GM23338 (cell line): ENCODE measurements around the gene TP53I13. TPM values are rescaled to one million over a fixed set of nuclear protein-coding genes. Genes with fewer than 3 reads are reported as not detected.
A peak's percentile ranks its signal among the peaks of the same experiment; 100 is the strongest.

ENCODE experiments used
- ATAC-seq: fragments of 200-7000 bp; cut with Tn5 transposase; 3 replicates; pipeline ENCODE4 v1.9.1; 2020
- DNase-seq: peaks from one replicate; pipeline ENCODE4 v3.0.0-alpha.2; 2015; ENCODE audit warnings: low spot score
- H2AFZ ChIP-seq: fragments of 200-600 bp; sonication (generic); 2 replicates; pipeline ENCODE4 v1.8.0; 2016; ENCODE audit warnings: antibody characterized with exemption, mild to moderate bottlenecking, moderate library complexity
- H3F3A ChIP-seq: fragments of 200-600 bp; sonication (generic); replicated peaks from 2 replicates; pipeline ENCODE4 v1.8.0; 2017; ENCODE audit warnings: antibody characterized with exemption, mixed run types, low read depth
- H3K27ac ChIP-seq: fragments of 200-600 bp; sonication (generic); 2 replicates; pipeline ENCODE4 v1.6.1; 2016; ENCODE audit warnings: low read depth
- H3K27me3 ChIP-seq: fragments of 200-600 bp; sonication (generic); 2 replicates; pipeline ENCODE4 v1.8.0; 2016; ENCODE audit warnings: mild to moderate bottlenecking, mixed run types, moderate library complexity; ENCODE audit not compliant: insufficient read depth
- H3K36me3 ChIP-seq: fragments of 200-600 bp; sonication (generic); 2 replicates; pipeline ENCODE4 v1.8.0; 2016; ENCODE audit warnings: mild to moderate bottlenecking; ENCODE audit not compliant: insufficient read depth
- H3K4me1 ChIP-seq: fragments of 200-600 bp; sonication (generic); 2 replicates; pipeline ENCODE4 v1.8.0; 2016; ENCODE audit warnings: mild to moderate bottlenecking, moderate library complexity; ENCODE audit not compliant: insufficient read depth
- H3K4me2 ChIP-seq: fragments of 200-600 bp; sonication (generic); 2 replicates; pipeline ENCODE4 v1.7.1; 2017; ENCODE audit warnings: mixed run types
- H3K4me3 ChIP-seq: fragments of 200-600 bp; sonication (generic); 2 replicates; pipeline ENCODE4 v1.6.1; 2016; ENCODE audit warnings: mixed run types
- H3K79me2 ChIP-seq: fragments of 200-600 bp; sonication (generic); replicated peaks from 2 replicates; pipeline ENCODE4 v1.8.0; 2017; ENCODE audit warnings: mild to moderate bottlenecking; ENCODE audit not compliant: insufficient read depth
- H3K9me2 ChIP-seq: fragments of 200-600 bp; sonication (generic); 2 replicates; pipeline ENCODE4 v1.8.0; 2017; ENCODE audit not compliant: insufficient read depth
- H4K20me1 ChIP-seq: fragments of 200-600 bp; sonication (generic); replicated peaks from 2 replicates; pipeline ENCODE4 v1.8.0; 2017; ENCODE audit warnings: mild to moderate bottlenecking; ENCODE audit not compliant: insufficient read depth
- H3K27ac Mint-ChIP-seq: 2 replicates; pipeline ENCODE4 v1.8.0; 2020; ENCODE audit warnings: inconsistent platforms, mild to moderate bottlenecking, moderate library complexity, mixed read lengths
- H3K27me3 Mint-ChIP-seq: 3 replicates; pipeline ENCODE4 v1.8.0; 2022; ENCODE audit warnings: low read depth, mild to moderate bottlenecking, moderate library complexity, mixed read lengths, inconsistent platforms; ENCODE audit not compliant: insufficient read depth, poor library complexity
- H3K36me3 Mint-ChIP-seq: 3 replicates; pipeline ENCODE4 v1.8.0; 2021; ENCODE audit warnings: low read depth, mild to moderate bottlenecking, inconsistent platforms, moderate library complexity, mixed read lengths
- H3K4me1 Mint-ChIP-seq: 3 replicates; pipeline ENCODE4 v1.8.0; 2020; ENCODE audit warnings: mild to moderate bottlenecking, inconsistent platforms, mixed read lengths
- H3K4me3 Mint-ChIP-seq: 3 replicates; pipeline ENCODE4 v1.8.0; 2021; ENCODE audit warnings: moderate library complexity, mild to moderate bottlenecking, inconsistent platforms, mixed read lengths
- H3K9me3 Mint-ChIP-seq: 3 replicates; pipeline ENCODE4 v1.8.0; 2020; ENCODE audit warnings: moderate library complexity, mild to moderate bottlenecking, inconsistent platforms, mixed read lengths
- CREB1 ChIP-seq: fragments of 250-450 bp; sonication (Bioruptor Pico); IDR thresholded peaks from 2 replicates; pipeline ENCODE4 v1.5.0; 2020; ENCODE audit warnings: low read depth, mild to moderate bottlenecking, moderate library complexity
- JUNB ChIP-seq: IDR thresholded peaks from one replicate; pipeline ENCODE4 v1.6.1; 2016; ENCODE audit warnings: antibody characterized with exemption; ENCODE audit not compliant: unreplicated experiment
- POLR2AphosphoS5 ChIP-seq: IDR thresholded peaks from 2 replicates; pipeline ENCODE4 v1.6.1; 2016; ENCODE audit warnings: antibody characterized with exemption, low read depth
- STAT1 ChIP-seq: IDR thresholded peaks from one replicate; pipeline ENCODE4 v1.6.1; 2016; ENCODE audit warnings: antibody characterized with exemption; ENCODE audit not compliant: unreplicated experiment
- ZNF331 ChIP-seq: fragments of 250-450 bp; sonication (Bioruptor Pico); IDR thresholded peaks from 2 replicates; pipeline ENCODE4 v1.5.0; 2020; ENCODE audit warnings: low read depth, mild to moderate bottlenecking, moderate library complexity
- polyA plus RNA-seq: library from polyadenylated mRNA; unstranded; fragments of >200 nt; fragmentation: Nextera tagmentation; extraction: Ambion mirVana; gene quantifications from 2 replicates; pipeline ENCODE4 v1.2.1, GENCODE V29; 2016
- total RNA-seq: library from RNA; depleted of rRNA; stranded (reverse); fragments of >200 nt; shearing (Covaris generic); gene quantifications from 2 replicates; pipeline ENCODE4 v1.2.3, GENCODE V29; 2014
- TF ChIP-seq, protein P1 (sequence below): IDR thresholded peaks from one replicate; pipeline ENCODE4 v1.6.1; 2018; ENCODE audit warnings: antibody characterized with exemption; ENCODE audit not compliant: unreplicated experiment
- TF ChIP-seq, protein P2 (sequence below): IDR thresholded peaks from 2 replicates; pipeline ENCODE4 v1.6.1; 2016; ENCODE audit warnings: antibody characterized with exemption
- TF ChIP-seq, protein P3 (sequence below): fragments of 250-450 bp; sonication (Bioruptor Pico); IDR thresholded peaks from 2 replicates; pipeline ENCODE4 v1.5.0; 2020; ENCODE audit warnings: mild to moderate bottlenecking, moderate library complexity

The TP53I13 gene
- total and polyA plus RNA-seq, 2 experiments from 2014 or later: 21.0 to 38.9 TPM

DNA sequence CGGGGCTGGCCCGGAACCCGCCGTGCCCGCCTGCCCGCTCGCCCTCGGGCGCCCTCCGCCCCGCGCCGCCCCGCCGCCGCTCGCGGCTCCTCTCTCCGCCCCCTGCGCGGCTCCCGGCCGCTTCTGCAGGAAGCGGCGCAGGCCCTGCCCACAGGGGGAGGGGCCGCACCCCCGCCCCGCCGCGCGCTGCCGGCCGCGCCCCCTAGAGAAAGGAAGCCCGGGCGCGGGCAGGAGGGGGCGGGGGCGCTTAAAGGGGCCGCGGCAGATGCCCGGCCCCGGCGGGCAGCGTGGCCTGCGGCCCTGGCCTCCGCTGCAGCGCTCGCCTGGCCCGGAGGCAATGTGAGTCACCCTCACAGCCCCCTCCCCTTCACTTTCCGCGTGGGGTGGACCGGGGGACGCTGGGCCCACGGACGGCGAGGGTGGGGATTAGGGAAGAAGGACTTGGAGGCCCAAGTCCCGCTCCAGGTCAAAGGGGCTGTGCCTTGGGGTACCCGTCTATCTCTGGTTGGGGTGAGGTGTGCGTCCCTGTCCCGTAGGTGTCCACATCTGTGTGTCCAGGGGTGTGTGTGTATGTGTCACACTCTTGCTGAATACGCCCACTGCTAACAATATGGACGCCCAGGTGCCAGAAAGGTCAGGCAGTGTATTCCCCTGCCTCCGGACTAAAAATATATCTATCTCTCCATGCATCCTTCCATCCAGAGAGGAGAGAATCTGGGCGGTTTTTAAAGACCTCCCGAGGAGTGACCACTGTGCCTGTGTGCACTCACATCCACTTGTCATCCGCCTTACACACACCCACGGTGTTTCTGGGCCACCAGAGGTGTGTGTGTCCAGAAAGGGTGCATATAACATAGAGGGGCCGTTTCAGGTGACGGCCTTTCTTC is 21.3 kb downstream of the TP53I13 start, which contains the start of gene GIT1 (continued):
- TF ChIP-seq, protein P1, sequence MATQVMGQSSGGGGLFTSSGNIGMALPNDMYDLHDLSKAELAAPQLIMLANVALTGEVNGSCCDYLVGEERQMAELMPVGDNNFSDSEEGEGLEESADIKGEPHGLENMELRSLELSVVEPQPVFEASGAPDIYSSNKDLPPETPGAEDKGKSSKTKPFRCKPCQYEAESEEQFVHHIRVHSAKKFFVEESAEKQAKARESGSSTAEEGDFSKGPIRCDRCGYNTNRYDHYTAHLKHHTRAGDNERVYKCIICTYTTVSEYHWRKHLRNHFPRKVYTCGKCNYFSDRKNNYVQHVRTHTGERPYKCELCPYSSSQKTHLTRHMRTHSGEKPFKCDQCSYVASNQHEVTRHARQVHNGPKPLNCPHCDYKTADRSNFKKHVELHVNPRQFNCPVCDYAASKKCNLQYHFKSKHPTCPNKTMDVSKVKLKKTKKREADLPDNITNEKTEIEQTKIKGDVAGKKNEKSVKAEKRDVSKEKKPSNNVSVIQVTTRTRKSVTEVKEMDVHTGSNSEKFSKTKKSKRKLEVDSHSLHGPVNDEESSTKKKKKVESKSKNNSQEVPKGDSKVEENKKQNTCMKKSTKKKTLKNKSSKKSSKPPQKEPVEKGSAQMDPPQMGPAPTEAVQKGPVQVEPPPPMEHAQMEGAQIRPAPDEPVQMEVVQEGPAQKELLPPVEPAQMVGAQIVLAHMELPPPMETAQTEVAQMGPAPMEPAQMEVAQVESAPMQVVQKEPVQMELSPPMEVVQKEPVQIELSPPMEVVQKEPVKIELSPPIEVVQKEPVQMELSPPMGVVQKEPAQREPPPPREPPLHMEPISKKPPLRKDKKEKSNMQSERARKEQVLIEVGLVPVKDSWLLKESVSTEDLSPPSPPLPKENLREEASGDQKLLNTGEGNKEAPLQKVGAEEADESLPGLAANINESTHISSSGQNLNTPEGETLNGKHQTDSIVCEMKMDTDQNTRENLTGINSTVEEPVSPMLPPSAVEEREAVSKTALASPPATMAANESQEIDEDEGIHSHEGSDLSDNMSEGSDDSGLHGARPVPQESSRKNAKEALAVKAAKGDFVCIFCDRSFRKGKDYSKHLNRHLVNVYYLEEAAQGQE: no peak
- TF ChIP-seq JUNB (no peak), CREB1 (CRISPR knock-in tag) (no peak)

DNA sequence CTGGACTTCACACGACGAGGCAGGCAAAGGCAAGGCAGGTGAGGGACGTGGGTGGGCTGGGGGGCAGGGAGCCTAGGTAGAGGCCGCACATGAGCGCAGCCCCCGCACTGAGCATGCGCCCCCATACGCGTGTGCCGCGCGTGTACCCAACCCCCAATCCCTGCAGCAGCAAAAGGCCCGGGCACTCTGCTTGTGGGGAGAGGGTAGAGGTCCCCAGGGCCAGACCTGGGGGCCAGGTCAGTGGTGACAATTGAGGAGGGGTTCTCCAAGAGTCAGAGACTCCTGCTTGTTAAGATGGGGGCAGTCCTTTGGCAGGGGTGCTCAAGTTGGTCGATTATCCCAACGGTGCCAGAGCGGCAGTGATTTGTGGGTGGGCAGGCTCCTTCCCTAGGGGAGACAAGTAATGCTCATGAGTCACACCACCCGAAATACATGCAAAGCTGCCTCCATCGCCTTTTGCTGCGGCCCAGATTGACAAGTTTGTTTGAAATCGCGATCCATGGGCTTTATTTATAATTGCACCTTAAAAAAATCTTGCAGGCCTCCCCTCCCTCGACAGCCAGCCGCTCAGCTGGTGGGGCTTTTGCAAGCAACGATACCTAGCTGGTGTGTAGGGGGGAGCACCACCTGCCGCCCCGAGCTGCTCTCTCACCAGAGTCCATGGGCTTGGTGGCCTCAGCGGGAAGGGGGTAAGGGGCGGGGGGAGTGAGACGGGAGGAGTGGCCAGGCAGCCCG is 22.1 kb downstream of the TP53I13 start:
- peaks cover 30% of the 10 kb centered on the region for H3K27me3 Mint-ChIP-seq
- Histone ChIP-seq H3K27ac (no peak overlapping the region), H3K4me2 (peak overlapping the region; percentile 79), H4K20me1 (peaks cover 14% of the 10 kb centered on the region), H2AFZ (peak overlapping the region; percentile 99), H3K4me1 (peaks cover 34% of the 10 kb centered on the region), H3F3A (peaks cover 23% of the 10 kb centered on the region), H3K9me2 (no peaks in the 10 kb centered on the region), H3K79me2 (peaks cover 37% of the 10 kb centered on the region), H3K36me3 (no peaks in the 10 kb centered on the region), H3K4me3 (peak overlapping the region; percentile 81), H3K27me3 (peaks cover 12% of the 10 kb centered on the region)
- peaks cover 44% of the 10 kb centered on the region for H3K4me1 Mint-ChIP-seq
- ATAC-seq (peak; percentile 5), DNase-seq (peak; percentile 48)
- H3K9me3 Mint-ChIP-seq: no peaks in the 10 kb centered on the region
- peak overlapping the region; percentile 89 for H3K4me3 Mint-ChIP-seq
- no peak overlapping the region for H3K27ac Mint-ChIP-seq
- no peaks in the 10 kb centered on the region; the same call in 2 of the 3 replicates for H3K36me3 Mint-ChIP-seq
- TF ChIP-seq, protein P2, sequence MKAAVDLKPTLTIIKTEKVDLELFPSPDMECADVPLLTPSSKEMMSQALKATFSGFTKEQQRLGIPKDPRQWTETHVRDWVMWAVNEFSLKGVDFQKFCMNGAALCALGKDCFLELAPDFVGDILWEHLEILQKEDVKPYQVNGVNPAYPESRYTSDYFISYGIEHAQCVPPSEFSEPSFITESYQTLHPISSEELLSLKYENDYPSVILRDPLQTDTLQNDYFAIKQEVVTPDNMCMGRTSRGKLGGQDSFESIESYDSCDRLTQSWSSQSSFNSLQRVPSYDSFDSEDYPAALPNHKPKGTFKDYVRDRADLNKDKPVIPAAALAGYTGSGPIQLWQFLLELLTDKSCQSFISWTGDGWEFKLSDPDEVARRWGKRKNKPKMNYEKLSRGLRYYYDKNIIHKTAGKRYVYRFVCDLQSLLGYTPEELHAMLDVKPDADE: no peak
- no peak for TF ChIP-seq STAT1
- TF ChIP-seq POLR2AphosphoS5: no peak
- TF ChIP-seq CREB1 (CRISPR knock-in tag): no peak
- TF ChIP-seq, protein P3, sequence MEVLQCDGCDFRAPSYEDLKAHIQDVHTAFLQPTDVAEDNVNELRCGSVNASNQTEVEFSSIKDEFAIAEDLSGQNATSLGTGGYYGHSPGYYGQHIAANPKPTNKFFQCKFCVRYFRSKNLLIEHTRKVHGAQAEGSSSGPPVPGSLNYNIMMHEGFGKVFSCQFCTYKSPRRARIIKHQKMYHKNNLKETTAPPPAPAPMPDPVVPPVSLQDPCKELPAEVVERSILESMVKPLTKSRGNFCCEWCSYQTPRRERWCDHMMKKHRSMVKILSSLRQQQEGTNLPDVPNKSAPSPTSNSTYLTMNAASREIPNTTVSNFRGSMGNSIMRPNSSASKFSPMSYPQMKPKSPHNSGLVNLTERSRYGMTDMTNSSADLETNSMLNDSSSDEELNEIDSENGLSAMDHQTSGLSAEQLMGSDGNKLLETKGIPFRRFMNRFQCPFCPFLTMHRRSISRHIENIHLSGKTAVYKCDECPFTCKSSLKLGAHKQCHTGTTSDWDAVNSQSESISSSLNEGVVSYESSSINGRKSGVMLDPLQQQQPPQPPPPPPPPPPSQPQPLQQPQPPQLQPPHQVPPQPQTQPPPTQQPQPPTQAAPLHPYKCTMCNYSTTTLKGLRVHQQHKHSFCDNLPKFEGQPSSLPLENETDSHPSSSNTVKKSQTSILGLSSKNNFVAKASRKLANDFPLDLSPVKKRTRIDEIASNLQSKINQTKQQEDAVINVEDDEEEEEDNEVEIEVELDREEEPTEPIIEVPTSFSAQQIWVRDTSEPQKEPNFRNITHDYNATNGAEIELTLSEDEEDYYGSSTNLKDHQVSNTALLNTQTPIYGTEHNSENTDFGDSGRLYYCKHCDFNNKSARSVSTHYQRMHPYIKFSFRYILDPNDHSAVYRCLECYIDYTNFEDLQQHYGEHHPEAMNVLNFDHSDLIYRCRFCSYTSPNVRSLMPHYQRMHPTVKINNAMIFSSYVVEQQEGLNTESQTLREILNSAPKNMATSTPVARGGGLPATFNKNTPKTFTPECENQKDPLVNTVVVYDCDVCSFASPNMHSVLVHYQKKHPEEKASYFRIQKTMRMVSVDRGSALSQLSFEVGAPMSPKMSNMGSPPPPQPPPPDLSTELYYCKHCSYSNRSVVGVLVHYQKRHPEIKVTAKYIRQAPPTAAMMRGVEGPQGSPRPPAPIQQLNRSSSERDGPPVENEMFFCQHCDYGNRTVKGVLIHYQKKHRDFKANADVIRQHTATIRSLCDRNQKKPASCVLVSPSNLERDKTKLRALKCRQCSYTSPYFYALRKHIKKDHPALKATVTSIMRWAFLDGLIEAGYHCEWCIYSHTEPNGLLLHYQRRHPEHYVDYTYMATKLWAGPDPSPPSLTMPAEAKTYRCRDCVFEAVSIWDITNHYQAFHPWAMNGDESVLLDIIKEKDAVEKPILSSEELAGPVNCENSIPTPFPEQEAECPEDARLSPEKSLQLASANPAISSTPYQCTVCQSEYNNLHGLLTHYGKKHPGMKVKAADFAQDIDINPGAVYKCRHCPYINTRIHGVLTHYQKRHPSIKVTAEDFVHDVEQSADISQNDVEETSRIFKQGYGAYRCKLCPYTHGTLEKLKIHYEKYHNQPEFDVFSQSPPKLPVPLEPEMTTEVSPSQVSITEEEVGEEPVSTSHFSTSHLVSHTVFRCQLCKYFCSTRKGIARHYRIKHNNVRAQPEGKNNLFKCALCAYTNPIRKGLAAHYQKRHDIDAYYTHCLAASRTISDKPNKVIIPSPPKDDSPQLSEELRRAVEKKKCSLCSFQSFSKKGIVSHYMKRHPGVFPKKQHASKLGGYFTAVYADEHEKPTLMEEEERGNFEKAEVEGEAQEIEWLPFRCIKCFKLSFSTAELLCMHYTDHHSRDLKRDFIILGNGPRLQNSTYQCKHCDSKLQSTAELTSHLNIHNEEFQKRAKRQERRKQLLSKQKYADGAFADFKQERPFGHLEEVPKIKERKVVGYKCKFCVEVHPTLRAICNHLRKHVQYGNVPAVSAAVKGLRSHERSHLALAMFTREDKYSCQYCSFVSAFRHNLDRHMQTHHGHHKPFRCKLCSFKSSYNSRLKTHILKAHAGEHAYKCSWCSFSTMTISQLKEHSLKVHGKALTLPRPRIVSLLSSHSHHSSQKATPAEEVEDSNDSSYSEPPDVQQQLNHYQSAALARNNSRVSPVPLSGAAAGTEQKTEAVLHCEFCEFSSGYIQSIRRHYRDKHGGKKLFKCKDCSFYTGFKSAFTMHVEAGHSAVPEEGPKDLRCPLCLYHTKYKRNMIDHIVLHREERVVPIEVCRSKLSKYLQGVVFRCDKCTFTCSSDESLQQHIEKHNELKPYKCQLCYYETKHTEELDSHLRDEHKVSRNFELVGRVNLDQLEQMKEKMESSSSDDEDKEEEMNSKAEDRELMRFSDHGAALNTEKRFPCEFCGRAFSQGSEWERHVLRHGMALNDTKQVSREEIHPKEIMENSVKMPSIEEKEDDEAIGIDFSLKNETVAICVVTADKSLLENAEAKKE (CRISPR knock-in tag): no peak
- TF ChIP-seq ZNF331 (CRISPR knock-in tag): no peak
